RWPE2 (cell line): ENCODE results near the gene NAP1L4.

ENCODE experiments used
- ATAC-seq: fragments of 200-7000 bp; cut with Tn5 transposase; 3 replicates; pipeline ENCODE4 v1.9.1; 2021; ENCODE audit warnings: low read depth
- DNase-seq: peaks from one replicate; pipeline ENCODE4 v3.0.0-alpha.2; 2020; ENCODE audit warnings: low spot score
- H3K27ac ChIP-seq: fragments of 450-650 bp; 2 replicates; pipeline ENCODE4 v1.5.1; 2017; ENCODE audit warnings: mild to moderate bottlenecking; ENCODE audit not compliant: poor library complexity, severe bottlenecking
- H3K27me3 ChIP-seq: fragments of 250-450 bp; sonication (Bioruptor Pico); 2 replicates; pipeline ENCODE4 v1.5.1; 2021; ENCODE audit warnings: mild to moderate bottlenecking, moderate library complexity; ENCODE audit not compliant: insufficient read depth, poor library complexity, severe bottlenecking
- H3K36me3 ChIP-seq: fragments of 250-450 bp; sonication (Bioruptor Pico); 2 replicates; pipeline ENCODE4 v1.5.1; 2020; ENCODE audit warnings: low read depth, mild to moderate bottlenecking, moderate library complexity
- H3K4me1 ChIP-seq: fragments of 250-450 bp; sonication (Bioruptor Pico); 2 replicates; pipeline ENCODE4 v1.5.1; 2021; ENCODE audit warnings: mild to moderate bottlenecking, moderate library complexity; ENCODE audit not compliant: insufficient read depth, poor library complexity, severe bottlenecking
- H3K4me3 ChIP-seq: fragments of 250-450 bp; sonication (Bioruptor Pico); 2 replicates; pipeline ENCODE4 v1.5.1; 2021; ENCODE audit warnings: mild to moderate bottlenecking, moderate library complexity; ENCODE audit not compliant: severe bottlenecking
- H3K9me3 ChIP-seq: fragments of 250-450 bp; sonication (Bioruptor Pico); 2 replicates; pipeline ENCODE4 v1.5.1; 2021; ENCODE audit warnings: mild to moderate bottlenecking, moderate library complexity; ENCODE audit not compliant: severe bottlenecking
- TF ChIP-seq, protein P1 (sequence below): fragments of 450-650 bp; IDR thresholded peaks from one replicate; pipeline ENCODE4 v1.5.1; 2017; ENCODE audit warnings: mild to moderate bottlenecking, moderate library complexity; ENCODE audit not compliant: poor library complexity, severe bottlenecking

The NAP1L4 gene

GRCh38 chr11:3016861-3017260 is 24.7 kb upstream of the NAP1L4 start:
- peaks cover 97% of the 10 kb centered on the region for H3K36me3 ChIP-seq
- TF ChIP-seq, protein P1, sequence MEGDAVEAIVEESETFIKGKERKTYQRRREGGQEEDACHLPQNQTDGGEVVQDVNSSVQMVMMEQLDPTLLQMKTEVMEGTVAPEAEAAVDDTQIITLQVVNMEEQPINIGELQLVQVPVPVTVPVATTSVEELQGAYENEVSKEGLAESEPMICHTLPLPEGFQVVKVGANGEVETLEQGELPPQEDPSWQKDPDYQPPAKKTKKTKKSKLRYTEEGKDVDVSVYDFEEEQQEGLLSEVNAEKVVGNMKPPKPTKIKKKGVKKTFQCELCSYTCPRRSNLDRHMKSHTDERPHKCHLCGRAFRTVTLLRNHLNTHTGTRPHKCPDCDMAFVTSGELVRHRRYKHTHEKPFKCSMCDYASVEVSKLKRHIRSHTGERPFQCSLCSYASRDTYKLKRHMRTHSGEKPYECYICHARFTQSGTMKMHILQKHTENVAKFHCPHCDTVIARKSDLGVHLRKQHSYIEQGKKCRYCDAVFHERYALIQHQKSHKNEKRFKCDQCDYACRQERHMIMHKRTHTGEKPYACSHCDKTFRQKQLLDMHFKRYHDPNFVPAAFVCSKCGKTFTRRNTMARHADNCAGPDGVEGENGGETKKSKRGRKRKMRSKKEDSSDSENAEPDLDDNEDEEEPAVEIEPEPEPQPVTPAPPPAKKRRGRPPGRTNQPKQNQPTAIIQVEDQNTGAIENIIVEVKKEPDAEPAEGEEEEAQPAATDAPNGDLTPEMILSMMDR, result no peak
- ATAC-seq (no peak), DNase-seq (no peak)
- H3K9me3 ChIP-seq, result no peaks in the 10 kb centered on the region
- no peaks in the 10 kb centered on the region for H3K4me1 ChIP-seq
- no peaks in the 10 kb centered on the region for H3K27me3 ChIP-seq
- no peak overlapping the region for H3K27ac ChIP-seq
- H3K4me3 ChIP-seq, result no peak overlapping the region

- Histone ChIP-seq H3K36me3 (peaks cover 97% of the 10 kb centered on the region), H3K27me3 (no peaks in the 10 kb centered on the region), H3K9me3 (no peaks in the 10 kb centered on the region), H3K4me3 (no peak overlapping the region), H3K27ac (no peak overlapping the region), H3K4me1 (no peaks in the 10 kb centered on the region)
- no peak for DNase-seq
- TF ChIP-seq, protein P1, result no peak
- peak; percentile 26; the same call in 1 of the 3 replicates for ATAC-seq
Measured at GRCh38 chr11:3015796-3016195, 23.7 kb upstream of the NAP1L4 start.

DNA sequence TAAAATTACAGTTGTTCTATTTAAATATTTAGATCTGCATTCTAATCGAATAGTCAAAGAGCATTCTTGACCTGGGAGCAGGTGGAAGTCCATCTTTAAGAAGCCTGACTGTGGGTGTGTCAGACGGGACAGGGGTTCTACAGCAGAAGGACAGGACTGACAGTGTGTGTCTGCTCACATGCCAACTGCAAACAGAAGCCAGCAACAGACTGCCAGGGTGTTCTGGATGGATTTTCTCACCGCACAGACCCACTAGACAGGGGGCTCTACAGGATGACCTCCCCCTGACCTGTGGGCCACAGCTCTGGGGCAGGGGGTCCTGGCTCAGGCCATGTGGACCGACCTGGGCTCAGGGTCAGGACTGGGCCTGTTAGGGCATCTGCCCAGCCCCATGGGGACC is 22.8 kb upstream of the NAP1L4 start:
- H3K36me3 ChIP-seq, result peaks cover 95% of the 10 kb centered on the region
- no peak for DNase-seq
- no peaks in the 10 kb centered on the region for H3K27me3 ChIP-seq
- no peaks in the 10 kb centered on the region for H3K4me1 ChIP-seq
- no peak overlapping the region for H3K4me3 ChIP-seq
- H3K9me3 ChIP-seq, result no peaks in the 10 kb centered on the region
- ATAC-seq, result no peak
- TF ChIP-seq, protein P1, result no peak
- H3K27ac ChIP-seq, result no peak overlapping the region

- Histone ChIP-seq H3K27ac (no peak overlapping the region), H3K36me3 (peaks cover 99% of the 10 kb centered on the region)
- ATAC-seq, result no peak
Measured at GRCh38 chr11:3014057-3014938, 22.2 kb upstream of the NAP1L4 start.

More at GRCh38 chr11:3014057-3014938, 22.2 kb upstream of the NAP1L4 start:
- no peak for DNase-seq
- Histone ChIP-seq H3K4me1 (no peaks in the 10 kb centered on the region), H3K9me3 (no peaks in the 10 kb centered on the region), H3K4me3 (no peak overlapping the region), H3K27me3 (no peaks in the 10 kb centered on the region)
- TF ChIP-seq, protein P1, result no peak
